ENCODE results near the gene RPP38.

Gene RPP38, protein sequence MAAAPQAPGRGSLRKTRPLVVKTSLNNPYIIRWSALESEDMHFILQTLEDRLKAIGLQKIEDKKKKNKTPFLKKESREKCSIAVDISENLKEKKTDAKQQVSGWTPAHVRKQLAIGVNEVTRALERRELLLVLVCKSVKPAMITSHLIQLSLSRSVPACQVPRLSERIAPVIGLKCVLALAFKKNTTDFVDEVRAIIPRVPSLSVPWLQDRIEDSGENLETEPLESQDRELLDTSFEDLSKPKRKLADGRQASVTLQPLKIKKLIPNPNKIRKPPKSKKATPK

DNA sequence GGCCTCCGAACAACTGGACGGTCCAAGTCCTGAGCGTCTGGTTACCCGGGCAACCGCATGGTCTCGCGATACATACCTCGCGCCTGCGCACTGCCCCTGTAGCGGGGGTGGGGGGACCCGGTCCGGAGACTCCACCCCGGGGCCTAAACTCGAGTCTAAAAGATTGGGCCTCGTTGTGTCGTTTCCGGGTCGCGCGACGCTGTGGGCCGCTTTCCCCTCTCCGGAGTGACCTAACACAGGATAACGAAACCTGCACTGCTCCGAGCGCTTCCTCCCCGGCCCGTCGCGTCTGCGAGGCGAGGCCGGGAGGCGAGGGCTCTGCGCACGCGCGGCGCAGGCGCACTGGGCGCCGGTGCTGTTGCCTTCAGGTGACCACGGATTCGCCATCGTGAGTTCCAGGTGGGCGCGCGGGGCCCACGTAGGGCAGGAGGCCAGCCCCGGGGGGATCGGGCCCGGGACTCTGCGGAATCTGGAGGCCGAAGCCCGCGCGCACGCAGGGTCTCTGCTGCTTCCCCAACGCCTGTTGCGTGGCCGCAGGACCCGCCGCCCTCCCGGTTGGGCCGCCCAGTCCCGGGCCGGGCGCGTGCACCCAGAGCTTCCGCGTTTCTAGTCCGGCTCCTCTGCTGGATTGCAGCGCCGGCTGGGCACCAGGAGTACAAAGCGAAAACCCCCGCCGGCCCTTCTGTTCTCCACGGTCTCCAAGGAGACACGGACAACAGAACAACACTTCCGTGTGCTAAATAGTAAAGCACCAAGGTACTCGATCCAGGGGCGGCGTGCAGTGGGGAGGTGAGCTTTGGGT lies at the start of gene RPP38:
RPP38 (plus strand) TSS at position 345 of the 802 bp plus-strand sequence. CDS start 5,960 bp downstream, outside the sequence.
- TF ChIP-seq ZNF274 (IDR thresholded peaks at IDR 0.05; ENCODE audit: low read depth, low read length) = no peak
- H3K4me3 ChIP-seq (ENCODE audit: low read length) = peak within 1 kb of the TSS; percentile 91

DNA sequence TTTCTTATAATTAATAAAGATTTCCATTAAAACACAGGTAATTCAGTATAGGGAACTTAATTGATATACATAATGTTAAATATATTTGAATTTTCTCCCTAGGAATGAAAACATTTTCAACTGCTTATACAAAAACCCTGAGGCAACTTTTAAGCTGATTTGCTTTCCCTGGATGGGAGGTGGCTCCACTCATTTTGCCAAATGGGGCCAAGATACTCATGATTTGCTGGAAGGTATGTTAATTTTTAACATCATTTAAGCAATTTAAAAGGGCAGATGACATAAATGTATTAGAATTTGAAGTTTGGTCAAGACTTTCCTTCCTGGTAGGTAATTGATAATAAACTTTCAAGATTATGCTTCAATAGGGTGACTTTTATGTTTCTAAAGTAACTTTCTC lies 47.6 kb upstream of the RPP38 start:
- H3K4me3 ChIP-seq (ENCODE audit: low read length) = no peak overlapping the region
- no peak for TF ChIP-seq ZNF274 (IDR thresholded peaks at IDR 0.05; ENCODE audit: low read depth, low read length)

DNA sequence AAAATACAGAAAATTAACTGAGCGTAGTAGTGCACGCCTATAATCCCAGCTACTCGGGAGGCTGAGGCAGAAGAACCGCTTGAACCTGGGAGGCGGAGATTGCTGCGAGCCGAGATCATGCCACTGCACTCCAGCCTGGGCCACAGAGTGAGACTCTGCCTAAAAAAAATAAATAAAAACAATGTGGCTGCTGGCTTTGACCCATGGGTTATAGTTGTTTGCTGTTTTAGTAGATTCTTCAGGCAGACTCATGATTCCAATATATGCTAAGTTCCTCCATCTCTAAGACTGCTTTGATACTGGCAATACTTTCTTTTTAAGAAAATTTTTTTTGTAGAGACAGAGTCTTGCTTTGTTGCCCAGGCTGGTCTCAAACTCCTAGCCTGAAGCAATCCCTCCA lies 45.0 kb upstream of the RPP38 start:
- no peak overlapping the region for H3K4me3 ChIP-seq (ENCODE audit: low read length)
- TF ChIP-seq ZNF274 (IDR thresholded peaks at IDR 0.05; ENCODE audit: low read depth, low read length) = no peak

DNA sequence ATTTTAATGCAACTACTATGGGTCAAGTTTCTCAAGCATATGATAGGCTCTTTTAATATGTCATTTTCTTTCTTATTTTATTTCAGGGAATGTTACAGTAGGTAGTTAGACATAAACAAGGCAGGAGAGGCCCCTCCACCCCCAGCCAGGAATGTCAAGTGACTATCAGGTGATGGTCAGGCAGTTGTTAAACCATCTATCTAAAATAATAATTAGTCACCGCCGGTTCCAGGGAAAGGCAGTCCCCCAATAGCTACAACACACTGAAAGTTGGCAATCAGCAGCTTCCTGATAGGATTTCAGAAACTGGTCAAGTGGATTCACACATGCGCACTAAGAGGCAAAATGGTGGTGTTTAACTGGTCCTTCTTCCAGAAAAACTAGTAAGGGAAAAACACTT lies 44.1 kb upstream of the RPP38 start:
- no peak for TF ChIP-seq ZNF274 (IDR thresholded peaks at IDR 0.05; ENCODE audit: low read depth, low read length)

DNA sequence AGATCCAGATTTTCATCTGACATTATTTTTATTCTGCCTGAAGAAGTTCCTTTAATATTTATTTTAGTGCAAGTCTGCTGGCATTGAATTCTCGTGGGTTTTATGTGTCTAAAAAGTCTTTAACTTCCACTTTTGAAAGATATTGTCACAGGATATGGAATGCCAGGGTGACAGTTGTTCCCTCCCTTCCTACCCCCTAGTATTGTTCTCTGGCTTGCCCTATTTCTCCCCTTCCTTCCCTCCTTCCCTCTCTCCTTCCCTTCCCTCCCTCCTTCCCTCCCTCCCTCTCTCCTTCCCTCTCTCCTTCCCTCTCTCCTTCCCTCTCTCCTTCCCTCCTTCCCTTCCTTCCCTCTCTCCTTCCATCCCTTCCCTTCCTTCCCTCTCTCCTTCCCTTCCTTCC lies 38.5 kb upstream of the RPP38 start:
- no peak for TF ChIP-seq ZNF274 (IDR thresholded peaks at IDR 0.05; ENCODE audit: low read depth, low read length)
- H3K4me3 ChIP-seq (ENCODE audit: low read length) = no peak overlapping the region

More for the DNA sequence above, 44.1 kb upstream of the RPP38 start:
- H3K4me3 ChIP-seq (ENCODE audit: low read length) = no peak overlapping the region

DNA sequence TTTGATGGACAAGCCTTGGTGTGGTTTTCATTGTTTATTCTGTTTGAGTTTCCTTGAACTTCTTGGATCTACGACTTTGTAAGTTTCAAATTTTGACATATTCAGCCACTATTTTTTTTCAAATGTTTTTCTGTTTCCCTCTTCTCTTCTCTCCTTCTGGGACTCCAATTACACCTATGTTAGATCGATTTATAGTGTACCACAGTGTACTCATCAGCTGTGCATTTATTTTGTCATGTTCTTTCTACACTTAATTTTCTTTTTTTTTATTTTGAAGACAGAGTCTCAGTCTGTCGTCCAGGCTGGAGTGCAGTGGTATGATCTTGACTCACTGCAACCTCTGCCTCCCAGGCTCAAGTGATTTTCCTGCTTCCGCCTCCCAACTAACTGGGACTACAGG lies 37.2 kb upstream of the RPP38 start:
- TF ChIP-seq ZNF274 (IDR thresholded peaks at IDR 0.05; ENCODE audit: low read depth, low read length) = no peak
- H3K4me3 ChIP-seq (ENCODE audit: low read length) = no peak overlapping the region

DNA sequence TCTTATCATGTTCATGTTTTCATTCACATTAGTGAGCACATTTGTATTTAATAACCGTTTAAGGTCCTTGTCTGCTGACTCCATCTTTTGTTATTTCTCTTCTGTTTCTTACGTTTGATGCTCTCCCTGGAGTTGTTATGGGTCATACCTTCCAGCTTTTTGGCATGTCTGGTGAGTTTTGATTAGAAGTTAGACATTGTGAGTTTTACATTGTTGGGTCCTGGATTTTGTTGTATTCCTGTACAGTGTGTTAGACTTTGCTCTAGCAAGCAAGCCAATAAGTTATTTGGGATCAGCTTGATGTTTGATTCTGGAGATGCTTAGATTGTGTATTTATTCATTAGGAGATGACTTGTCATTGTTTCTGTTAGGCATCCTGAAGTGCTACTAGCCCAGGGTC lies 36.5 kb upstream of the RPP38 start:
- no peak for TF ChIP-seq ZNF274 (IDR thresholded peaks at IDR 0.05; ENCODE audit: low read depth, low read length)
- no peak overlapping the region for H3K4me3 ChIP-seq (ENCODE audit: low read length)

DNA sequence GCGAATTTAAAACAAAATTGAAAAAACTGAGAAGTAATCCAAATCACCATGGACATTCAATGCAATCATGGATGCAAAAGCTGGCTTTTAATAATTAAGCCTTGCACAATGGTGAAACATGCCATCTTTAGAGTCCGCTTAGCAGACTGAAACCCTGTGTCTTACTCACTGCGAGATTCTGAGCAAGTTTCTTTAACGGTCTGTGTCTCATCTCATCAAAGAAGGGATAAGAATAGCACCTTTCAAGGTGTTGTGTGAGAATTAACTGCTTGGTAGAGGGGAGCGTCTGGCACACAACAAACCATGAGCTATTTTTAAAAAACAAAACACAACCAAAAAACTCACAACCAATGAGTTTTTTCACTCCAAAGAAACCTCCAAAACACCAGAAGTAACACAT lies 30.0 kb upstream of the RPP38 start:
- no peak overlapping the region for H3K4me3 ChIP-seq (ENCODE audit: low read length)
- no peak for TF ChIP-seq ZNF274 (IDR thresholded peaks at IDR 0.05; ENCODE audit: low read depth, low read length)

DNA sequence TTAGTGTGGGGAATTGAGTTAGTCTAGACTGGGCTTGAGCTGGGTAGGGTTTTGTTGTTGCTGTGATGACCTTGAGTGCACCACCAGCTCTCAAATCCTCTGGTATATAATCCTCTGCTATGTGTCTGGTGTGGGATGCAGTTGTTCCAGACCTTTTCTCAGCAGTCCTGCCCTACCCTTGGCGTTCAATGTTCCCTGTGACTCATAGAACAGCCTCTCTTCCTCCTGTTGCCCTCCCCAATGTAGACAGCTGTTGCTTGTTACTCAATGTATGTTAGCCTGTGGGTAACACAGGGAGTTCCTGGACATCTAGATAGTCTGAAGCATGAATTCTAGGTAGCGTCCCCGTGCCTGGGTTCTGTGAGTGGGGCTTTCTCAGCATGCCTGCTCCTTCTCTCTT lies 28.4 kb upstream of the RPP38 start:
- no peak for TF ChIP-seq ZNF274 (IDR thresholded peaks at IDR 0.05; ENCODE audit: low read depth, low read length)
- no peak overlapping the region for H3K4me3 ChIP-seq (ENCODE audit: low read length)

DNA sequence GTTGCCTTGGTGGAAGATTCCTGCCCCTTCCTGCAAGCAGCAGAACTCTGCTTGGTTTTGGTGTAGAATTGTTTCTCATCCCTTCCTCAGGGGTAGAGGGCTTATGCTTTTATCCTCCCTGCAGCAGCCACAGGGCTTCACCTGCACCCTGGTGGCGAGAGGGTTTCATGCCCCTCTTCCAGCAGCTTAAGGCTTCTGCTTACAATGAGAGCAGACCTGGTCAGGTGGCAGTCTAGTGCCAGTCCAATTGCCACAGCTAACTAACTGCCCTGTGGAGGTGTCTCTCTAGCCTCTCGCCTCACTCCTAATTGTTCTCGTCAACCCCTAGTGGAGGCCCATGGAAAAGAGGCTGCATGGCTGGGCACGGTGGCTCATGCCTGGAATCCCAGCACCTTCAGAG lies 27.9 kb upstream of the RPP38 start:
- H3K4me3 ChIP-seq (ENCODE audit: low read length) = no peak overlapping the region
- no peak for TF ChIP-seq ZNF274 (IDR thresholded peaks at IDR 0.05; ENCODE audit: low read depth, low read length)

DNA sequence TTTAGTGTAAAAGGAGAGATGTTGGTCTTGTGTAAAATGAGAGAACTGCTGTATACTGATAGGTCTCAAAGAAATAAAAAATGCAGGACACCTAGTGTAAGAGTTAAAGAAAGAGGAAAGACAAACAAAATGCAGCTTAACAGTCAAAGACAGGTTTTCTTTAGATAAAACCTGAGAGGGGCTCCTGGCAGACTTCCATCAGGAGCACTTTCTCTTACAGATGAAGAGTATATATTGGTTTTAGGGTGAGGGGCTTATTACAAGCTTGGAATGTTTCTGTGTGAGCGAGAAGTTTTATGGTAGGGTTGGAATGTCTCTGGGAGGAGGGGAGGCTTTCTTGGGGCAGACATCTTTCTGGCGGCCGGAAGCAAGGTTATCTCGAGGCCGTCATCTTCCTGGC lies 24.8 kb upstream of the RPP38 start:
- no peak overlapping the region for H3K4me3 ChIP-seq (ENCODE audit: low read length)
- TF ChIP-seq ZNF274 (IDR thresholded peaks at IDR 0.05; ENCODE audit: low read depth, low read length) = no peak

DNA sequence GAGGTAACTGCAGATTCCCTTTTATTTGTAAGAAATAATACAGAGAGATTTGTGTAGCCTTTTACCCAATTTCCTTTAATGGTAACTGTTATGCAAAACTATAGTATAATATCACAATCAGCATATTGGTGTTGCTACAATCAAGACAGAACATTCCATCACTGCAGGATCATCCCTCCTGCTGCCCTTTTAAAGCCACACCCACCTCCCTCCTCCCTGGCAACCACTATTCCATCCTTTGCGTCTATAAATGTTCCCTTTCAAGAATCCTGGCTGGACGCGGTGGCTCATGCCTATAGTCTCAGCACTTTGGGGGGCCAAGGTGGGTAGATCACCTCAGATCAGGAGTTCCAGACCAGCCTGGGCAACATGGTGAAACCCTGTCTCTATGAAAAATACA lies 21.7 kb upstream of the RPP38 start:
- no peak for TF ChIP-seq ZNF274 (IDR thresholded peaks at IDR 0.05; ENCODE audit: low read depth, low read length)
- no peak overlapping the region for H3K4me3 ChIP-seq (ENCODE audit: low read length)

DNA sequence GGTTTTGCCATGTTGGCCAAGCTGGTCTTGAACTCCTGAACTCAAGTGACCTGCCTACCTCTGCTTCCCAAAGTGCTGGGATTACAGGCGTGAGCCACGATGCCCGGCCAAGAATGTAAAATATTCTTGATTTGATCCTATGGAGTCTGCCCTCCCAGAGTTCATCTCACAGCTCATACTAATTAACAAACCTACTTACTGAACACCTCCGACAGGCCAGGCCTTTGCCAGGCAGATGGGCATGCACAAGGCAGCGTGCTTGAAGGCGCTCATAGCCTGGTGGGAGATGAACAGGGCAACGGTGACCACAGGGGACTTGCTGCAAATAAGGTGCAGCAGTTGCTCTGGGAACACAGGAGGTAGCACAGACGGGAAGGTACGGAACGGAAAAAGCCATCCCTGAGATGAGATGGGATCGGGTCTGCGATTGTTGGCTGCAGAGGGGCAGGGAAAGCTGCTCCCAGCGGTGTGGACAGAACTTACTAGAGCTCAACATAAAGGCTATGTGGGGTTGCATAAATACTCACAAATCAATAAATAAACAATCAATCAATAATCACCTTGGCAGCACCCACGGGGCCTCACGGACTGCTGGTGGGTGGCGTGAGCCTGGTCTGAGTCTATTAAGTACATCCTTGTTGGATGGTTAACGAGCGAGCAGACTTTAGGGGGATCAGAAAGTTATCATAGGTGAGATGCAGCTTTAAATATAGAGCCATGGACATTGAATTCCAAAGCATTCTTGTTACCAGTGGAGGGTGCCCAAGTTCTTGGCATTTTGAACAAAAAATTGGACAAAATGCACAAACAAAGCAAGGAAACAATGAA lies 13.3 kb upstream of the RPP38 start:
- no peak overlapping the region for H3K4me3 ChIP-seq (ENCODE audit: low read length)

DNA sequence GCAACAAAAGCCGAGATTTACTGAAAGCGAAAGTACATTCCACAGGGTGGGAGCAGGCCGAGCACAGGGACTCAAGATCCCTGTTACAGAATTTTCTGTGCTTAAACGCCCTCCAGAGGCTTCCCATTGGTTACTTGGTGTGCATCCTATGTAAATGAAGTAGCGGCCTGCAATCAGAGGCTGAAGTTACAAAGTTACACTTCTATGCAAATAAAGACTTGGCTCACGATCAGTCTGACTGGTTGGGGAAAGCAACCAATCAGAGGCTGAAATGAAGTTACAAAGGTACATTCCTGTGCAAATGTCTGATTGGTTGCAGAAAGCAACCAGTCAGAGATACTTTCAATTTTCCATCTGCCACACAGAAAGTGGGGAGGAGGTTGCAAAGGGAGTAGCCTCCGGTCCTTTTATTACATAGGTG lies 12.6 kb upstream of the RPP38 start:
- no peak for TF ChIP-seq ZNF274 (IDR thresholded peaks at IDR 0.05; ENCODE audit: low read depth, low read length)
- no peak overlapping the region for H3K4me3 ChIP-seq (ENCODE audit: low read length)

More for the DNA sequence above, 13.3 kb upstream of the RPP38 start:
- TF ChIP-seq ZNF274 (IDR thresholded peaks at IDR 0.05; ENCODE audit: low read depth, low read length) = no peak
